ENCODE measurements around the gene SLC6A12.

GRCh38 chr12:194276-194675 is 19.7 kb downstream of the SLC6A12 start:
- TF ChIP-seq, protein P1, sequence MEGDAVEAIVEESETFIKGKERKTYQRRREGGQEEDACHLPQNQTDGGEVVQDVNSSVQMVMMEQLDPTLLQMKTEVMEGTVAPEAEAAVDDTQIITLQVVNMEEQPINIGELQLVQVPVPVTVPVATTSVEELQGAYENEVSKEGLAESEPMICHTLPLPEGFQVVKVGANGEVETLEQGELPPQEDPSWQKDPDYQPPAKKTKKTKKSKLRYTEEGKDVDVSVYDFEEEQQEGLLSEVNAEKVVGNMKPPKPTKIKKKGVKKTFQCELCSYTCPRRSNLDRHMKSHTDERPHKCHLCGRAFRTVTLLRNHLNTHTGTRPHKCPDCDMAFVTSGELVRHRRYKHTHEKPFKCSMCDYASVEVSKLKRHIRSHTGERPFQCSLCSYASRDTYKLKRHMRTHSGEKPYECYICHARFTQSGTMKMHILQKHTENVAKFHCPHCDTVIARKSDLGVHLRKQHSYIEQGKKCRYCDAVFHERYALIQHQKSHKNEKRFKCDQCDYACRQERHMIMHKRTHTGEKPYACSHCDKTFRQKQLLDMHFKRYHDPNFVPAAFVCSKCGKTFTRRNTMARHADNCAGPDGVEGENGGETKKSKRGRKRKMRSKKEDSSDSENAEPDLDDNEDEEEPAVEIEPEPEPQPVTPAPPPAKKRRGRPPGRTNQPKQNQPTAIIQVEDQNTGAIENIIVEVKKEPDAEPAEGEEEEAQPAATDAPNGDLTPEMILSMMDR (conservative IDR thresholded peaks at IDR 0.05; ENCODE audit: low read depth, low read length): no peak
- no peak for TF ChIP-seq EZH2 (IDR thresholded peaks at IDR 0.05; ENCODE audit: low read length, unreplicated experiment)
- TF ChIP-seq EZH2phosphoT487 (IDR thresholded peaks at IDR 0.05; ENCODE audit: borderline replicate concordance, low read length): no peak
